Uterus (tissue), 2 donors: Measurements from ENCODE around the gene CCR5.

ENCODE experiments used
- CTCF ChIP-seq, 4 experiments: fragments of 200-600 bp in 2 of 4; fragments of 450-650 bp in 2 of 4; sonication (generic) in 2 of 4; IDR thresholded peaks; one replicate each; pipeline ENCODE4 v1.5.1; 2016 to 2019; ENCODE audit warnings: antibody characterized with exemption in 4 of 4, mild to moderate bottlenecking in 2 of 4, moderate library complexity in 1 of 4
- POLR2A ChIP-seq, 2 donors: fragments of 450-650 bp; IDR thresholded peaks; one replicate each; pipeline ENCODE4 v1.6.1; 2016; ENCODE audit warnings: antibody characterized with exemption in 2 of 2, mild to moderate bottlenecking in 1 of 2, moderate library complexity in 1 of 2

GRCh38 chr3:46344476-46344875, 26.3 kb upstream of the CCR5 start:
- no peak for TF ChIP-seq CTCF (IDR thresholded peaks at IDR 0.05)
- TF ChIP-seq POLR2A (IDR thresholded peaks at IDR 0.05): no peak
